Activated CD8-positive, alpha-beta T cell treated with anti-CD3 and anti-CD28 coated beads for 36 hours (primary cell): Measurements from ENCODE around the gene PRSS38. TPM values are rescaled to one million over a fixed set of nuclear protein-coding genes. Genes with fewer than 3 reads are reported as not detected.

Experiments used
- ATAC-seq: fragments of 200-7000 bp; cut with Tn5 transposase; one replicate; pipeline ENCODE4 v1.10.0; 2021; ENCODE audit warnings: mild to moderate bottlenecking, moderate library complexity
- CTCF ChIA-PET: fragments of 350-600 bp; sonication (Branson Sonifier 250); formaldehyde crosslinking; loops from one replicate; lab custom pipeline; 2021; ENCODE audit warnings: antibody characterized with exemption; lab: Charles Lee
- POLR2A ChIA-PET: fragments of 350-600 bp; sonication (Branson Sonifier 250); formaldehyde crosslinking; loops from one replicate; lab custom pipeline; 2021; ENCODE audit warnings: antibody characterized with exemption; lab: Charles Lee
- DNase-seq: peaks from one replicate; pipeline ENCODE4 v3.0.0-alpha.2; 2020
- H3K27ac Mint-ChIP-seq: one replicate; pipeline ENCODE4 v1.8.0; 2021; ENCODE audit warnings: mild to moderate bottlenecking, mixed read lengths
- H3K27me3 Mint-ChIP-seq: one replicate; pipeline ENCODE4 v1.8.0; 2021; ENCODE audit warnings: mixed read lengths
- H3K36me3 Mint-ChIP-seq: one replicate; pipeline ENCODE4 v1.8.0; 2021; ENCODE audit warnings: low read depth, mixed read lengths
- H3K4me1 Mint-ChIP-seq: one replicate; pipeline ENCODE4 v1.8.0; 2021; ENCODE audit warnings: low read depth, mixed read lengths
- H3K4me3 Mint-ChIP-seq: one replicate; pipeline ENCODE4 v1.8.0; 2021; ENCODE audit warnings: mild to moderate bottlenecking, moderate library complexity, mixed read lengths
- H3K9me3 Mint-ChIP-seq: one replicate; pipeline ENCODE4 v1.8.0; 2021; ENCODE audit warnings: mixed read lengths
- CTCF ChIP-seq: fragments of 200-600 bp; IDR thresholded peaks from one replicate; pipeline ENCODE4 v1.8.0; 2022; ENCODE audit warnings: antibody characterized with exemption, mild to moderate bottlenecking
- intact Hi-C: fragments of 100-400 bp; cut with micrococcal nuclease; formaldehyde crosslinking; loops from one replicate; pipeline ENCODE4 v1.10.0; 2022
- total RNA-seq, 2 experiments: library from RNA; stranded (reverse); gene quantifications; one replicate each; pipeline ENCODE4 v1.2.3, GENCODE V29; 2021

PRSS38 gene
- total RNA-seq, 2 experiments from 2014 or later, result not detected

- no peak for ATAC-seq
- DNase-seq, result peak; percentile 1
- Mint-ChIP-seq H3K4me1 (peaks cover 18% of the 10 kb centered on the region), H3K4me3 (no peak overlapping the region), H3K36me3 (no peaks in the 10 kb centered on the region), H3K27me3 (no peaks in the 10 kb centered on the region), H3K27ac (no peak overlapping the region), H3K9me3 (no peaks in the 10 kb centered on the region)
- no peak for TF ChIP-seq CTCF
- POLR2A ChIA-PET, result no interaction called here
- intact Hi-C loops, result no loop called here
- CTCF ChIA-PET, result no interaction called here
These were observed 74.5 kb downstream of the PRSS38 start for GRCh38 chr1:227889863-227890405.

GRCh38 chr1:227890451-227891222 is 75.2 kb downstream of the PRSS38 start:
- intact Hi-C loops, result no loop called here
- no peak for ATAC-seq
- peak; percentile 1 for DNase-seq

GRCh38 chr1:227891223-227891954 is 75.9 kb downstream of the PRSS38 start:
- Mint-ChIP-seq H3K27me3 (no peaks in the 10 kb centered on the region), H3K4me1 (peaks cover 7% of the 10 kb centered on the region), H3K36me3 (no peaks in the 10 kb centered on the region), H3K4me3 (no peak overlapping the region), H3K27ac (no peak overlapping the region), H3K9me3 (no peaks in the 10 kb centered on the region)
- ATAC-seq (no peak), DNase-seq (peak; percentile 0)
- no peak for TF ChIP-seq CTCF
- CTCF ChIA-PET, result no interaction called here
- POLR2A ChIA-PET, result no interaction called here
- intact Hi-C loops, result no loop called here

More at GRCh38 chr1:227890451-227891222, 75.2 kb downstream of the PRSS38 start:
- H3K36me3 Mint-ChIP-seq, result no peaks in the 10 kb centered on the region
- no peak overlapping the region for H3K27ac Mint-ChIP-seq
- peaks cover 13% of the 10 kb centered on the region for H3K4me1 Mint-ChIP-seq
- CTCF ChIA-PET, result no interaction called here
- TF ChIP-seq CTCF, result no peak
- no peak overlapping the region for H3K4me3 Mint-ChIP-seq
- POLR2A ChIA-PET, result no interaction called here
- no peaks in the 10 kb centered on the region for H3K9me3 Mint-ChIP-seq
- H3K27me3 Mint-ChIP-seq, result no peaks in the 10 kb centered on the region

GRCh38 chr1:227891955-227892488 is 76.5 kb downstream of the PRSS38 start:
- intact Hi-C loops, result no loop called here
- no peak for TF ChIP-seq CTCF
- H3K36me3 Mint-ChIP-seq, result no peaks in the 10 kb centered on the region
- H3K27ac Mint-ChIP-seq, result no peak overlapping the region
- no peaks in the 10 kb centered on the region for H3K27me3 Mint-ChIP-seq
- no peak overlapping the region for H3K4me3 Mint-ChIP-seq
- DNase-seq (peak; percentile 1), ATAC-seq (no peak)
- CTCF ChIA-PET, result no interaction called here
- no peaks in the 10 kb centered on the region for H3K9me3 Mint-ChIP-seq
- peaks cover 4% of the 10 kb centered on the region for H3K4me1 Mint-ChIP-seq
- POLR2A ChIA-PET, result interaction anchor here (0.6 kb wide), 1 partner anchor 675 kb away, joined by 3 read pairs; no protein-coding TSS in a partner anchor
